SU-DHL-6 (cell line): ENCODE results near the gene PIK3C2G.

ENCODE experiments used
- CTCF ChIP-seq: fragments of 200-600 bp; sonication (generic); IDR thresholded peaks from one replicate; pipeline ENCODE4 v1.5.1; 2017; ENCODE audit warnings: antibody characterized with exemption, mild to moderate bottlenecking, low read length, moderate library complexity; ENCODE audit not compliant: insufficient read depth, poor library complexity, severe bottlenecking
- EZH2phosphoT487 ChIP-seq: fragments of 200-600 bp; sonication (generic), shearing (Covaris generic); conservative IDR thresholded peaks from 2 replicates; pipeline ENCODE4 v1.6.1; 2018; ENCODE audit warnings: mild to moderate bottlenecking, antibody characterized with exemption, low read length, moderate library complexity, mixed read lengths

GRCh38 chr12:18345021-18345735, 83.9 kb downstream of the PIK3C2G start:
- TF ChIP-seq CTCF (no peak), EZH2phosphoT487 (no peak)
